Activated naive CD4-positive, alpha-beta T cell treated with anti-CD3 and anti-CD28 coated beads, Interleukin-2, amount 50 U/mL, for 24 hours (primary cell): ENCODE measurements around the gene SDF4.
"Not testable (repeated sequence)": the region's sequence is repeated elsewhere in the genome, so short reads cannot be mapped to it uniquely, and the experiment has no call there.

Source experiments
- H3K27ac Mint-ChIP-seq: one replicate; pipeline ENCODE4 v1.8.0; 2021; ENCODE audit warnings: mild to moderate bottlenecking, mixed read lengths
- H3K27me3 Mint-ChIP-seq: one replicate; pipeline ENCODE4 v1.8.0; 2021; ENCODE audit warnings: mixed read lengths
- H3K36me3 Mint-ChIP-seq: one replicate; pipeline ENCODE4 v1.8.0; 2021; ENCODE audit warnings: mixed read lengths
- H3K4me1 Mint-ChIP-seq: one replicate; pipeline ENCODE4 v1.8.0; 2021; ENCODE audit warnings: mixed read lengths
- H3K4me3 Mint-ChIP-seq: one replicate; pipeline ENCODE4 v1.8.0; 2021; ENCODE audit warnings: mild to moderate bottlenecking, mixed read lengths
- H3K9me3 Mint-ChIP-seq: one replicate; pipeline ENCODE4 v1.8.0; 2021; ENCODE audit warnings: mixed read lengths

Gene SDF4

DNA sequence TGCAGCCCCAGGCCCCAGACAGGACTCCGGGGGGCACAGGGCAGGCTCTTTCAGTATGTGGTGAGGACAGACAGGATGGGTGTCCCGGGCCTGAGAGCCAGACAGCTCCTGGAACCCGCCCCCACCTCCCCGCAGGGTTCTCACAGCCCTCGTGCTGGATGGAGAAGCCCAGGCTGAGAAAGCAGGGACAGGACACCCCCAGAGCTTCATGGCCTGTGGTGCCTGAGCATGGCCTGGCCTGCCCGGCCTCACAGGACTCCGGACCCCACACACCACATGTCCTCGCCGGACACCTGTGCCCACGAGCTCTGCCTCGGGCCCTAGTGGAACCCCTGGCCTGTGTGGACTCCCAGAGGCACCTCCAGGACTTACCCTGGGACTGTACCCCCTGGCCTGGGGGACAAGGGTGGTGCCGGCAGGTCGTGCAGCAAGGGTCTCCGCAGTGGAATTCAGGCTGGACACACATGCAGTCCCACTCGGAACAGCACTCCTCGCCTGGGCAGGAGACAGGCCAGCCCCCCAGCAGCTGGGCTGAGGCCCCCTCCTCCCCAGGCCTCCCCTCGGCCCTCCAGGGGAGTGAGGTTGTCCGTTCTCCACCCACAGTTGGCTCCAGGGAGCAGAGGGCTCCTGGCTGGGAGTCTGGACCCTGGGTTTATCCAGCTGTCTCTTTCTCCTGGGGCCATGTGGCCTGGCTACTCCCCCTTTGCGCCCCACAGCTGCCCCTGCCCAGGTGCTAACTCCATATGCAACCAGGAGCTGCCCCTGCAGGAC lies 26.6 kb downstream of the SDF4 start:
- Mint-ChIP-seq H3K36me3 (no peaks in the 10 kb centered on the region), H3K27me3 (no peaks in the 10 kb centered on the region), H3K27ac (peak overlapping the region; percentile 62), H3K4me3 (peak overlapping the region; percentile 77), H3K9me3 (no peaks in the 10 kb centered on the region), H3K4me1 (peaks cover 22% of the 10 kb centered on the region)

DNA sequence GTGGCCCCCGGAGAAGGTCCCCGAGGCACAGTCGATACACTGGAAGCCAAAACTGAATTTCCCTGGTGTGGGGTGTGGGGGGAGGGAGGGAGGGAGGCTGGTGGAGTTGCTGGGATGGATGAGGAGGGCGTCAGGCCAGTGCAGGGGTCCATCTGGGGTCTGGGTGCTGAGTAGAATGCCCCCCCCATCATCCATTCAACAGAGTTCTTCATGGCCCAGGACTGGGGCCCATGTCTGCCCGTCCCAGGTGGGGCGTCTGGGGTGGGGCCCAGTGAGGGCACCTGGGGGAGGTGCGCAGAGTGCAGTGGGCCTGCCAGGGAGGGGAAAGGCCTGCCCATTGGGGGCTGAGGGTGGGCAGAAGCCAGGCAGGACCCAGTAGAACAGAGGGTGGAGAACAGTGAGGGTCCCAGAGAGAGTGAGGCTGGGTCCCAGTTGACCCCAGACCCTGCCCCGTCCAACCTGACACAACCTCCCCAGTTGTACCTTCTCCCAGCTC lies 27.3 kb downstream of the SDF4 start:
- Mint-ChIP-seq H3K4me1 (peaks cover 19% of the 10 kb centered on the region), H3K27me3 (no peaks in the 10 kb centered on the region), H3K36me3 (no peaks in the 10 kb centered on the region), H3K9me3 (no peaks in the 10 kb centered on the region), H3K27ac (no peak overlapping the region), H3K4me3 (peak overlapping the region; percentile 36)

DNA sequence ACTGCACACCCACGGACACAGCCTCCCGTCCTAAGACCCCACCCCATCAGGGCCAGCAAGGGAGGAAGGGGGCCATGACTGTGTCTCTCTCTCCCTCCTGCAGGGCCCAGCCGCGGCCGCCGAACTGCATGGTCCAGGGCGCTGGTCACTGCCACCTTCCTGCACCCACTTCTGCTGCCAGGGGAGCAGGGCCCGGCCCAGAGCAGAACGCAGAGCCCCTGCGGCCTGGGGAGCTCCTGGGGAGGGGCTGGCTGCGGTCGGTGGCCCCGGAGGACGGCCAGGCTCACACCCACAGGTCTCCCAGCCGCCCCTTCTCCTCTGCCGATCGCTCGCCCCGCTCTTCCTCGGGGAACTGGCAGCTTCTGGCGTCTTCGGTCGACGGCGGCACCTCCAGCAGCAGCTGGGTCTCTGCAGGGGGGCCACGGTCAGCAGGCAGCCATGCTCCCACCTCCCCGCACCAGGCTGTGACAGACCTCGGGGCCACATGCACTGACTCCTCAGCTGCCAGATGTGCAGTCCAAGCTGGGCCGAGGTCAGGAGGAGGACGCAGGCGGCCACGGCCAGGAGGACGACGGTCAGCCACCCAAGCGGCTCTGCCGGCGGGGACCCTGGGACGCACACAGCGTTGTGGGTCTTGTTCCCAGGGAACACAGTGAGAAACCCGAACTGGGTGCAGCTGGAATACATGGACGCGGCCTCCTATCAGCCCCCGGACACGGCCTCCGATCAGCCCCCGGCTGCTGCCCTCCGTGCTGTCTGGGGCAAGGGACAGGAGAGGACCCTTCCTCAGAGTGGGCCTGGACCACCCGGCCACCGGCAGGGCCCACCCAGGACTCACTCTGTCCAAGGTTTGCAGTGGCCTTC lies 28.0 kb downstream of the SDF4 start:
- peaks cover 16% of the 10 kb centered on the region for H3K4me1 Mint-ChIP-seq
- H3K36me3 Mint-ChIP-seq, result no peaks in the 10 kb centered on the region
- H3K4me3 Mint-ChIP-seq, result no peak overlapping the region
- peak overlapping the region; percentile 41 for H3K27ac Mint-ChIP-seq
- H3K9me3 Mint-ChIP-seq, result no peaks in the 10 kb centered on the region
- H3K27me3 Mint-ChIP-seq, result no peaks in the 10 kb centered on the region

DNA sequence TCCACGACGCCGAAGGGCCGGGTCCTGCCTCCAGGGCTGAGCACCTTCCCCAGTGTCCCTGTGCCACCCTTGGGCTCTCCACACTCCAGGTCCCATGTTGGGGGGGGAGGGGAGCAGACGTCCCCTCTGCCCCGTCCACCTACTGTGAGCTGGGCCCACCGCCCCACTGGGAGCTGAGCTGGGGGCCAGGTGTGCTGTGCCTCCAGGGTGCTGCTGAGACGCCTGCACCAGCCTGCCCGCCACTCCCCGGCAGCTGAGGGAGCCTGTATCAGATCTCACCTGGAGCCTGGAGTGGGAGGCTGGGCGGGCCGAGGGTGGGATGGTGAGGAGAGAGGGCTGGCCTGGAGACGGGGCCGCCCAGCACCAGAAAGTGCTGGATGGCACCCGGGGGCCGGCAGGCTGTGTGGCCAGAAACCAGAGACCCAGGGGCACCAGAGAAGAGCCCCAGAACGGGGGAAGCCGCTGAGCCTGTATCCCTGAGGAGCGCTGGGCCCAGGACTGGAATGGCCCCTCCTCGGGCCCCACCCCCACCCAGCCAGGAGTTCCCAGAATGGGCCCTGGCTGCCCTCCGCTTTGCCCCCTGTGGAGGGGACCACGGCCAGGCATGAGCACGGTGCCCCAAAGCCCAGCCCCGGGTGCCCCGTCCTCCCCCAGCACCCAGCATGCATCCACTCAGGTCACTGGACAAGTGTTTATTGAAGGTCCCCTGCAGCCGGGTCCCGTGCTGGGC lies 28.8 kb downstream of the SDF4 start:
- Mint-ChIP-seq H3K4me1 (peaks cover 9% of the 10 kb centered on the region), H3K9me3 (no peaks in the 10 kb centered on the region), H3K4me3 (no peak overlapping the region), H3K27ac (no peak overlapping the region), H3K36me3 (no peaks in the 10 kb centered on the region), H3K27me3 (no peaks in the 10 kb centered on the region)

DNA sequence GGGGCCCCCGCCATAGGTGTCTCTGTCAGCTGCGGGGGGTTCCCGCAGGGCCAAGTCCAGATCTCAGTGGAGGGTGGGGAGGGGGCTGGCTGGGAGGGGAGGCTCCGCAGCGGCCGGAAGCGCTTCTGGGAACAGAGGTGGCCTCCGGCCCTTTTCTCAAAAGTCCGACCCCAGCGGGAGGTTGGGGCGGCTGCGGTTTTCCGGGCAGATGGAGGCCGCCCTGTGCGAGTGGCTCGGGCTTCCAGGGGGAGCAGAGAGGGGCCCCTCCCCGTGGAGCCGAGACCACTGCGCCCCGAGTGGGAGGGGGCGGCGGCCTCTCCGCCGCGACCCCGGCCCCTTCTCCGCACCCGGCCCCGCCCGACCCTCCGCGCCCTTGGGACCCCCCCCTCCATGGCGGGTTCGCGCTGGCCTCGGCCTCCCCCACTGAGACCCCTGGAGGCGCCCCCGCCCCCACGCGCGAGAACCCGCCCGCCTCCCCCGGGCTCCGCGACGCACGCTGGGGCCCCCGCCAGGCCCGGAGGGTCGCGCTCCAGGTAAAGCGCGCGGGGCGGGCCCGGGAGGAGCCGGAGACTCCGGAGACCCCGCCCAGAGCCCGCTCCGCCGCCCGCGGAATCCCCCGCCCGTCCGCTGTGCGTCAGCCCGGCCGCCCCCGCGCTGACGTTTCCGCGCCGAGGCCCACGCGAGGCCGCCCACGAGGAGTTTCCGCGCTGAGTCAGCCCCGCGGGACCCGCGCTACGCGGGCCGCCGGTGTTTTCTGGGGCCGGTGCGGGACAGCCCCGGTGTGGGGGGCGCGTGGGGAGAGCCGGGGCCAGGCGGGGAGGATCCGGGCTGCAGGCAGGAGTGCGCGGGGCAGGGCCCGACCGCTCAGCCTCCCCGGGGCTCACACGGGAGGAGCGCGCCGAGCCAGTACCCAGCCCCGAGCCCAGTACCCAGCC lies 30.7 kb downstream of the SDF4 start:
- H3K27ac Mint-ChIP-seq, result no peak overlapping the region
- H3K27me3 Mint-ChIP-seq, result no peaks in the 10 kb centered on the region
- no peaks in the 10 kb centered on the region for H3K9me3 Mint-ChIP-seq
- H3K4me3 Mint-ChIP-seq, result peak overlapping the region; percentile 72
- no peaks in the 10 kb centered on the region for H3K36me3 Mint-ChIP-seq
- H3K4me1 Mint-ChIP-seq, result peaks cover 6% of the 10 kb centered on the region

DNA sequence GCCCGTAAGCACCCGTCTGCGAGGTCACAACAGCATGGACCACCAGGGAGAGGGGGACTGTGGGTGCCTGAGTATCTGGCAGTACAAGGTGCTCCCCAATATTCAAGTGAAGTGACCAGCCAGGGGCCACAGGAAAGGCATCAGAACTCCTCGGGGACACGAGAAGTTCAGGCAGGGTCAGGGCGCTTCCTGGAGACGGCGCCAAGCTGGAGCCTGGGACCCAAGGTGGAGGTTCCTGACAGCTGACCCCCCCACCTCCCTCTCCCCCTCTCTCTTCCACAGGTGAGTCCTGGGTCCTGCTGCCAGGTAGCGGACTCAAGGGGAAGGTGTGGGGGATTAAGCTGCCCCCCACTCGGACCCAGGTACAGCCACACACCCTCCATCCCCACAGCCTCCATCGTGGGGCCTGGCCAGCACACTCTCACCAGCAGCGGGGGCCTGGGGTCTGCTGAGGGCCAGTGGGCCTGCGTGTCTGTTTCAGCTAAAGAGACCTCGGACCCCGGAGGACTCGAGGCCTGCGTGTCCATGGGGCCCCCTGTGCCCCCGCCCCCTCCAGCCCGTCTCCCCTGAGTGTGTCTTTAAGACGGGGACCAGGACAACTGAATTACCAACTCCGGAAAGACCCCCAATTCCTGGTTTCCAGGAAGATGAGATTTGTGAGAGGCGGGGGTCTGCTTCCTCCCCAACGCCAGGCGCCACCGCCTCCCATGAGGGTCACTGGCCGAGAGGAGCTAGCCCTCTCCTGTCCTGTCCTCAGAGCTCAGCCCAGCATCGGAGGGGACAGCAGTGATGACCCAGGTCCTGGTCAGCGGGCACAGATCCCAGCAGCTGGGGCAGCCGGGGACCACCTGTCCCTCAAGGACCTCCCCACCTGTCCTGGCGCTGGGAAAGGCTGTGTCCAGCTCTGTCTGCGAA lies 31.6 kb downstream of the SDF4 start:
- Mint-ChIP-seq H3K4me3 (peak overlapping the region; percentile 72), H3K9me3 (no peaks in the 10 kb centered on the region), H3K36me3 (peaks cover under 1% of the 10 kb centered on the region), H3K27ac (peak overlapping the region; percentile 86), H3K4me1 (peaks cover 6% of the 10 kb centered on the region), H3K27me3 (no peaks in the 10 kb centered on the region)

DNA sequence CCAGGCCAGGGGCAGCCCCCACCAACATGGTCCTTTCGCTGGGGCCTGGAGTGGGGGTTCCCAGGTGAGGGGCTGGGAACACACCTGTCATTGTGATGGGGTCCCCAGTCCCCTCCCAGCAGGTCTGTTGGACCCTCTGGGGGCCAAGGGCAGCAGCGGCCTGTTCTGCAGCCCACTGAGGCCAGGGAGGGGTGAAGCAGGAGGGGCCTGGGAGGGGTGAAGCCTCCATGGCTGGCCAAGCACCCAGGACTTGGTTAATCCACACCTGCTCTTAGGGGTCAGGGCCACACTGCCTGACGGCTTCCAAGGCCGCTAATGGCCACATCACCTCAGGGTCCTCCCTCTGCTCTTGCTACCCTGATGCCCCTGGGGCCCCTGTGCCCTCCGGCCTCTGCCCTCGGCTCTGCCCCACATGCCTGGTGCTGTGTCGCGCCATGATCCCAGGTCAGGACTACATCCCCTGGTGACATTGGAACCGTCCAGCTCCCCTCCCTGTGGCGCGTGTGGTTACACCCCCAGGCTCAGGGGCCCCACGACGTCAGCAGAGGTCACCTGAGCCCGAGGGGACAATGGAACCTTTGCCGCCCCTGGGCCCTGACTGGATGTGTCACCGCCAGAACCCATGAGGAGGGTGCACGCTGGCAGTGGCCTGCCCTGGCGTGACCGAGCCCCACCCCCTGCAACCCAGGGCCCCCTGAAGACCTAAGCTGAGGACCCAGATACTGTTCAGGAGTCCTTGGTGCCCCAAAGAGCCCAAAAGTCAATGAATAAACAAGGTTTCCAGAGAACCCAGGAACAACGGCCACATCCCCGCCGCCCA lies 32.5 kb downstream of the SDF4 start:
- Mint-ChIP-seq H3K4me3 (peak overlapping the region; percentile 60), H3K9me3 (no peaks in the 10 kb centered on the region), H3K4me1 (peaks cover 6% of the 10 kb centered on the region), H3K27ac (peak overlapping the region; percentile 62), H3K36me3 (peaks cover 2% of the 10 kb centered on the region), H3K27me3 (no peaks in the 10 kb centered on the region)

DNA sequence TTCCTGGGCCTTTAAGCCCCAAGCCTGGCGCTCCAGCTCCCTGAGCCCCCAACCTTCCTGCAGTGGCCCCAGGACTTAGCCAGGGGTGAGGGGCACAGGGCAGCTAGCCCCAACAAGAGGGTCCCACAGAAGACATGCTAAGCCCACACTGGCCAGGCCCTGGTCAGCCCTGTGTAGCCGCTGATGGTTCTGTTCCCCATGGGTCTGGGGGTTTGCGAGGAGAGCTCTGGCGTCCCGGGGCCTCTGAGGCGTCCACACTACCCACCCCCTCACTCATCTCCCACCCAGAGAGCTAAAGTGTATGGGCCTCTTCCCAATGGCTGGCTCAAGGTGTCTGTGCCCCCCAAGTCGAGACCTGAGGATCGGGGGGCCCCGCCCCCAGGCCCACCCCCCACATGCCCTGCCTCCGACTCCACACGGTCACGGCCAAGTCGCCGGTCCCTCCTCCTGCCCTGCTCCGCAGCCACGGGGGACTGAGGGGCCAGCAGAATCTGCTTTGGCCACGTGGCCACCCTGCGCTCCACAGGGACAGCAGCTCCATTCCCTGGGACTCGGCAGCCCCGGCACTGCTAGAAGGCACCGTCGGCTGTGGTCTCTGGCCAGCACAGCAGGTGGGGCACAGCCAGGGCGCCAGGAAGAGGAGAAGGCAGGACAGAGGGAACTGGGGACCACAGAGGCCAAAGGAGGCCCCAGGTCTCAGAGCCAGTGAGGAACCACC lies 33.2 kb downstream of the SDF4 start:
- H3K27ac Mint-ChIP-seq, result peak overlapping the region; percentile 35
- no peaks in the 10 kb centered on the region for H3K9me3 Mint-ChIP-seq
- H3K4me1 Mint-ChIP-seq, result peaks cover 6% of the 10 kb centered on the region
- no peak overlapping the region for H3K4me3 Mint-ChIP-seq
- H3K27me3 Mint-ChIP-seq, result no peaks in the 10 kb centered on the region
- peaks cover 2% of the 10 kb centered on the region for H3K36me3 Mint-ChIP-seq

DNA sequence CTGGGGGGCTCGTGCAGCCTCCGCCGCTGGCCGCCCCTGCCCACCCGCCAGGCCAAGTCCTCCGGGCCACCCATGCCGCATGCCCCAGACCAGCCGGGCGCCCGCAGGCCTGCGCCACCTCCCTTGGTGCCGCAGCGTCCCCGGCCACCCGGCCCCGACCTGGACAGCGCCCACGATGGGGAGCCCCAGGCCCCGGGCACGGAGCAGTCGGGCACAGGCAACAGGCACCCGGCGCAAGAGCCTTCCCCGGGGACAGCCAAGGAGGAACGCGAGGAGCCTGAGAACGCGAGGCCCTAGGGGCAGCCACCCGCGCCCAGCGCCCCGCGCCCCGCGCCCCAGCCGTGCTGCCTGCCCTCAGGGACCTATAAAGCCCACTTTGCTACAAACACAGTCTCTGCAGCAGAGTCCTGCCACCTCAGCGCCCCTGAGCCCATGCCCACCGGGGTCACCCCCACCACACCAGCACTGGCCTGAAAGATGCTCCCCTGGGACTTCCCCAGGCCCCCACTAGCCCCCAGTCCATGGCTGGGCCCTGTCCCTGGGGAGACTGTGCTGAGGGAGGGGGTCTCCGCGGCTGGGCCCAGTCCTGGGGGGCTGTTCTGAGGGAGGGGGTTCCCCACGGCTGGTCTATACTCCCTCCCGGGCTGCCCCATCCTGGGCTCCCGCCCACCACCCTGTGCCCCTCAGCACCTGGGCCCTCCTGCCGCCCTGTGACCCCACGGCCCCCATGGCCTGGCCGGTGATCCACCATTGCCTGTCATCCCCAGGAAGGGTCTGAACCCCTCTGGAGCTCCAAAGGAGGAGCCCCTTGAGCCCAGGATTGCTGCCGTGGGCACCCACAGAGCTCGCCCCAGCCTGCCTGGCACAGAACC lies 34.0 kb downstream of the SDF4 start:
- Mint-ChIP-seq H3K4me3 (no peak overlapping the region), H3K36me3 (peaks cover 2% of the 10 kb centered on the region), H3K27ac (no peak overlapping the region), H3K4me1 (peaks cover 6% of the 10 kb centered on the region), H3K27me3 (no peaks in the 10 kb centered on the region), H3K9me3 (no peaks in the 10 kb centered on the region)

DNA sequence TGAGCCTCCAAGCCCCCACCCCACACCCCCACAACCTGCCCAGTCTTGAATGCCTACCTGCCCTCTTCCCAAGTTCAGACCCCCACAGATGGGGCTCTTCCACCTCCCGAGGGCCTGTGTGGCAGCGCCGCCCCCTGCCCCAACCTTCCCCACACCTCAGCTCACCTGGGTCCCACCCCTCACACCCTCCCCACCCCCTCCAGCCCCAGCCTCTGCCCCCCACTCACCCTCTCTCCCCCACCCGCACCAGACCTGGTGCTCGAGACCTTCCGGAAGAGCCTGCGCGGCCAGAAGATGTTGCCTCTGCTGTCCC lies 34.7 kb downstream of the SDF4 start:
- no peak overlapping the region for H3K4me3 Mint-ChIP-seq
- no peaks in the 10 kb centered on the region for H3K27me3 Mint-ChIP-seq
- no peaks in the 10 kb centered on the region for H3K9me3 Mint-ChIP-seq
- peaks cover 2% of the 10 kb centered on the region for H3K36me3 Mint-ChIP-seq
- H3K4me1 Mint-ChIP-seq, result peaks cover 6% of the 10 kb centered on the region
- H3K27ac Mint-ChIP-seq, result no peak overlapping the region

DNA sequence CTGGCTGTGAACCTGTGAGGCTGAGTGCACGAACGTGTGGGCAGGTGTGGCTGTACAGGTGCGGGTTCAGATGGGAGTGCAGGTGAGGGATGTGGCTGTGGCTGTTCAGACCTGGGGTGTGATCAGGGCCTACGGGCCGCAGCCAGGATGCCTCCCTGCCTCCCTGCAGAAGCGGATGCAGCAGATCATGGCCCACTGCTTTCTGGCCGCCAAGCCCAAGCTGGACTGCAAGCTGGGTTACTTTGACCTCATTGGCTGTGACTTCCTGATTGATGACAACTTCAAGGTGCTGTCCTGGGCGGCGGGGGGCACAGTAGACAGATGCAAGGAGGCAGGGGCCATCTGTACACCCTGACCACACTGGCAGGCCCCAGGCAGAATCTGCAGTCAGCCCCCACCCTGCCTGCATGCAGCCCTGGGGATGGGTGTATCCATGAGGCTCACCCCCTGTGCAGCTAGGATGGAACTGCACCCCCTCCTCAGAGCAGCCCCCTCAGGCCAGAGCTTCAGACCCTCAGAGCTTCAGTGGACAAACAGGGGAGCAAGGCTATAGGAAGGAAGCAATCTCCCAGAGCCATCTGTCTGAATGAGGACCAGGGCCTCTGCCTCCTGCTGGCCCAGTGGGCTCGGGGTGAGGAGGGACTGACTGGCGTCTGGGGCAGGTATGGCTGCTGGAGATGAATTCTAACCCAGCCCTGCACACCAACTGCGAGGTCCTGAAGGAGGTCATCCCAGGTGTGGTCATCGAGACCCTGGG lies 35.2 kb downstream of the SDF4 start:
- Mint-ChIP-seq H3K27ac (peak overlapping the region; percentile 57), H3K9me3 (no peaks in the 10 kb centered on the region), H3K27me3 (no peaks in the 10 kb centered on the region), H3K4me3 (no peak overlapping the region), H3K36me3 (peaks cover 2% of the 10 kb centered on the region), H3K4me1 (peaks cover 6% of the 10 kb centered on the region)

DNA sequence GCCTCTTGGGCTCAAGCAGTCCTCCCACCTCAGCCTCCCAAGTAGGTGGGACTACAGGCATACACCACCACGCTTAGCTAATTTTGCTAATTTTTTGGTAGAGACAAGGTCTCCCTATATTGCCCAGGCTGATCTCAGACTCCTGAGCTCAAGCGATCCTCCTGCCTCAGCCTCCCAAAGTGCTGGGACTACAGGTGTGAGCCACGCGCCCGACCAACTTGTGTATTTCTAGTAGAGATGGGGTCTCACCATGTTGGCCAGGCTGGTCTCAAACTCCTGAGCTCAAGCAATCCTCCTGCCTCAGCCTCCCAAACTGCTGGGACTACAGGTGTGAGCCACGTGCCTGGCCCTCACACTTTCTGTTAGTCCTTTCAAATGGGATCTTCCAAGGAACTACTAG lies 36.1 kb downstream of the SDF4 start:
- H3K27ac Mint-ChIP-seq, H3K9me3 Mint-ChIP-seq, H3K27me3 Mint-ChIP-seq, H3K36me3 Mint-ChIP-seq, H3K4me1 Mint-ChIP-seq, H3K4me3 Mint-ChIP-seq: not testable (repeated sequence)
